ENCODE measurements around the gene PSME4.
"Not testable (repeated sequence)": the region's sequence is repeated elsewhere in the genome, so short reads cannot be mapped to it uniquely, and the experiment has no call there.

Gene PSME4

DNA sequence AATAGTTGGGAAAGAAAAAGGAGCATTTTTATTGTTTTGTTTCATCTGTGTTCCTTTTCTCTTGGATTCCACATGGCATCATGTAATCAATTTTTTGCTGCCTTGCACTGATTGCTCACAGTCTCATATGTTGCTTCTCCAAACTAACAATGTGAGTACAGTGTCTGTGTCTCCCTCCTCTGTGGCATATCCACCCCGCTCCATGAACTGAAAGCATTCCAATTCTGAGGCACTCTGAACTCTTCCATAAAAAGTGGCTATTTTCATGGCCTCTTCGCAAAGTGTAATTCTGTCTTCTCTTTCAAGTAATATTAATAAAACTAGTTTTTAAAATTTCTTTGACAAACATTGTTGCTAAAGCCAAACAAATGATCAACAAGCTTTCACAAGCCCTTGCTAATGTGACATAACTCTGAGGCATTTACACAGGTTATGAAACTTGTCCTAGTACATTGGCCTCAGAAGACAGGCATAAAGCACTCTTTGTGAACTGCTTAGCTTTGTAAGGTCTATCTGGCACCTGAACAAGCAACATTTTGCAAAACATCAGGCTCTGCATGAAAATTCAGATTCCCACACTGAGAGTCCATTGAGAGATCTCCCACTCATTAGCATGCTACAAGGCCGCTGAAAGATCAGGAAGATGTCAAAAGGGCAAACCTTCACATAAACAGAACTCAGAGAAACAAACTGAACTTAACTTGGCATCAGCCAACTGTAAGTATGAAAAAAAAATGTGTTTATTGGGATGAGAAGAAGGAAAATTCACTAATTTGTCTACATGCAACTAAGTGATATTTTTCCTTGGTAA lies 144.0 kb downstream of the PSME4 start:
- H3K9me3 ChIP-seq (ENCODE audit: control insufficient read depth, low read length): no peaks in the 10 kb centered on the region
- H3K4me1 ChIP-seq (ENCODE audit: control insufficient read depth, insufficient read depth, low read length, poor library complexity, severe bottlenecking): no peaks in the 10 kb centered on the region
- H3K36me3 ChIP-seq (ENCODE audit: control insufficient read depth, insufficient read depth, low read length): no peaks in the 10 kb centered on the region
- no peak for DNase-seq
- no peaks in the 10 kb centered on the region for H3K27me3 ChIP-seq (replicated peaks; ENCODE audit: control insufficient read depth, insufficient read depth, low read length, poor library complexity, severe bottlenecking)
- H3K4me3 ChIP-seq (ENCODE audit: insufficient read depth, low read depth, low read length, poor library complexity, severe bottlenecking): no peak overlapping the region
- H3K27ac ChIP-seq (ENCODE audit: insufficient read depth, low read length, poor library complexity, severe bottlenecking): no peak overlapping the region

DNA sequence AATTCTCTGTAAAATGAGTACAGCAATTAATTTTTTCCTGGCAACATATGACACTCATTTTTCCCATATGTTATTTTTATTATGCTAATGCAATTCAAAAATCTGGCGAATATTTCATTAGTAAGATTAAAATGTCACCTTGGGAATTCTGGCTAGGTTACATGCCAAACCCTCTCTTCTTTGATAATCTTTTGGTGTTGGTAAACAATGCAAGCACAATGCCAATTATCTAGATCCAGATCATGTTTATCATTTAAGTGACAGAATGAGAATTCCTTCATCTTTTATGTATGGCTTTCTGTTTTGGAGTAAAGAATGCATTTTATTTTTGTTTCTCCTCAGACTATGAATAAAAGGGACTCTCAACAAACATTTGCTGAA lies 144.8 kb downstream of the PSME4 start:
- Histone ChIP-seq H3K9me3 (ENCODE audit: control insufficient read depth, low read length) (no peaks in the 10 kb centered on the region), H3K4me3 (ENCODE audit: insufficient read depth, low read depth, low read length, poor library complexity, severe bottlenecking) (no peak overlapping the region), H3K36me3 (ENCODE audit: control insufficient read depth, insufficient read depth, low read length) (no peaks in the 10 kb centered on the region), H3K27ac (ENCODE audit: insufficient read depth, low read length, poor library complexity, severe bottlenecking) (no peak overlapping the region), H3K27me3 (replicated peaks; ENCODE audit: control insufficient read depth, insufficient read depth, low read length, poor library complexity, severe bottlenecking) (no peaks in the 10 kb centered on the region), H3K4me1 (ENCODE audit: control insufficient read depth, insufficient read depth, low read length, poor library complexity, severe bottlenecking) (no peaks in the 10 kb centered on the region)
- no peak for DNase-seq

DNA sequence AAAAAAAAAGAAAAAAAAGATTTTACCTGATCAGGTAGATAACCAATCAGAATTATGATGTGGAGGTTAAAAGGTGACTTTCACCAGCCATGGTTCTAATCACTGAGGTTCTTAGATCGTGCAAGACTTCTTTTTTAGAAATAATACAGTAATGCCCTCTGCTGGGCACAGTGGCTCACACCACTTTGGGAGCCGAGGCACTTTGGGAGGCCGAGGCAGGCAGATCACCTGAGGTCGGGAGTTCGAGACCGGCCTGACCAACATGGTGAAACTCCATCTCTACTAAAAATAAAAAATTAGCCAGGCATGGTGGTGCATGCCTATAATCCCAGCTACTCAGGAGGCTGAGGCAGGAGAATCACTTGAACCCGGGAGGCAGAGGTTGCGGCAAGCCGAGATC lies 147.2 kb downstream of the PSME4 start:
- not testable (repeated sequence) for DNase-seq; H3K27ac ChIP-seq (ENCODE audit: insufficient read depth, low read length, poor library complexity, severe bottlenecking); H3K9me3 ChIP-seq (ENCODE audit: control insufficient read depth, low read length); H3K4me1 ChIP-seq (ENCODE audit: control insufficient read depth, insufficient read depth, low read length, poor library complexity, severe bottlenecking); H3K4me3 ChIP-seq (ENCODE audit: insufficient read depth, low read depth, low read length, poor library complexity, severe bottlenecking); H3K36me3 ChIP-seq (ENCODE audit: control insufficient read depth, insufficient read depth, low read length); H3K27me3 ChIP-seq (replicated peaks; ENCODE audit: control insufficient read depth, insufficient read depth, low read length, poor library complexity, severe bottlenecking)

DNA sequence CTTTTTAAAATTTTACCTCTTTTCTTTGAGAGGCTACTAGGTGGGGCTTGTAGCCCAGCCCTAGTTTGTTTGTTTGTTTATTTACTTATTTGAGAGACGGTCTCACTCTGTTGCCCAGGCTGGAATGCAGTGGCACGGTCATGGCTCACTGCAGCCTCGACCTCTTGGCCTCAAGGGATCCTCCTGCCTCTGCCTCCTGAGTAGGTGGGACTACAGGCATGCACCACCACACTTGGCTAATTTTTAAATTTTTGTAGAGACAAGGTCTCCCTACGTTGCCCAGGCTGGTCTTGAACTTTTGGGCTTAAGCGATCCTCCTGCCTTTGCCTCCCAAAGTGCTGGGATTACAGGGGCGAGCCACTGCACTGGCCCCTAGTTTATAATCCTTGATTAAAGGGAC lies 149.0 kb downstream of the PSME4 start:
- H3K27ac ChIP-seq (ENCODE audit: insufficient read depth, low read length, poor library complexity, severe bottlenecking): no peak overlapping the region
- H3K27me3 ChIP-seq (replicated peaks; ENCODE audit: control insufficient read depth, insufficient read depth, low read length, poor library complexity, severe bottlenecking): no peaks in the 10 kb centered on the region
- H3K4me1 ChIP-seq (ENCODE audit: control insufficient read depth, insufficient read depth, low read length, poor library complexity, severe bottlenecking): no peaks in the 10 kb centered on the region
- peaks cover 7% of the 10 kb centered on the region for H3K36me3 ChIP-seq (ENCODE audit: control insufficient read depth, insufficient read depth, low read length)
- DNase-seq: no peak
- H3K4me3 ChIP-seq (ENCODE audit: insufficient read depth, low read depth, low read length, poor library complexity, severe bottlenecking): no peak overlapping the region
- no peaks in the 10 kb centered on the region for H3K9me3 ChIP-seq (ENCODE audit: control insufficient read depth, low read length)

DNA sequence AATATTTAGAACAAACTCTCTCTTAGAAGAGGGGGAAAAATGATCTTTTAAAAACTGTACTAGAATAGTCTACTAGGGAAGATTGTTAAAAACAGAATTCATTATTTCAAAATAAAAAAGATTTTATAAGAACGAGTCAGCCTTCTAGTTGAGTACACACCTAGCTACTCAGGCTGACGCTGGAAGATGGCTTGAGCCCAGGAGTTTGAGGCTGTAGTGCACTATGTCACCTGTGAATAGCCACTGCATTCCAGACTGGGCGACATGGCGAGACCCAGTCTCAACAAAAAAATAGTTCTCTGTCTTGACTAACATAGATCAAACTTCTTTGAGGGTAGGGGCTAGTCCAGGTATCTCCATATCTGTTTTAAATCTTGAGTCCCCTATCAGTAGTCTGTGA lies 150.1 kb downstream of the PSME4 start:
- H3K27me3 ChIP-seq (replicated peaks; ENCODE audit: control insufficient read depth, insufficient read depth, low read length, poor library complexity, severe bottlenecking): no peaks in the 10 kb centered on the region
- no peak for DNase-seq
- H3K4me1 ChIP-seq (ENCODE audit: control insufficient read depth, insufficient read depth, low read length, poor library complexity, severe bottlenecking): no peaks in the 10 kb centered on the region
- no peak overlapping the region for H3K4me3 ChIP-seq (ENCODE audit: insufficient read depth, low read depth, low read length, poor library complexity, severe bottlenecking)
- H3K36me3 ChIP-seq (ENCODE audit: control insufficient read depth, insufficient read depth, low read length): peaks cover 10% of the 10 kb centered on the region
- H3K9me3 ChIP-seq (ENCODE audit: control insufficient read depth, low read length): no peaks in the 10 kb centered on the region
- no peak overlapping the region for H3K27ac ChIP-seq (ENCODE audit: insufficient read depth, low read length, poor library complexity, severe bottlenecking)

DNA sequence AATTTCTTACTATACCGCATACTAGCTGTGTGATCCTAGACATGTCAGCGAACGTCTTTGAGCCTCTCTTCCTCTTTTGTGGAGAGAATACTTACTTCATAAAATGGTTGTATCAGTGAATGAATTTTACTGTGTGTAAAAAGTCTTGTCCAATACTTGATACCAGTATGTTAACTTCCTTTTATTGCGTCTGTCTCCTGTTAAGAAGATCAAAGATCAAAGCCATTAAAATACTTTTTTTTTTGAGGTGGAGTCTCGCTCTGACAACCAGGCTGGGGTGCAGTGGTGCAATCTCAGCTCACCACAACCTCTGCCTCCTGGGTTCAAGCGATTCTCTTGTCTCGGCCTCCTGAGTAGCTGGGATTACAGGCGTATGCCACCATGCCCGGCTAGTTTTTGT lies 150.7 kb downstream of the PSME4 start:
- Histone ChIP-seq H3K4me3 (ENCODE audit: insufficient read depth, low read depth, low read length, poor library complexity, severe bottlenecking) (no peak overlapping the region), H3K4me1 (ENCODE audit: control insufficient read depth, insufficient read depth, low read length, poor library complexity, severe bottlenecking) (no peaks in the 10 kb centered on the region), H3K9me3 (ENCODE audit: control insufficient read depth, low read length) (no peaks in the 10 kb centered on the region), H3K27me3 (replicated peaks; ENCODE audit: control insufficient read depth, insufficient read depth, low read length, poor library complexity, severe bottlenecking) (no peaks in the 10 kb centered on the region), H3K27ac (ENCODE audit: insufficient read depth, low read length, poor library complexity, severe bottlenecking) (no peak overlapping the region), H3K36me3 (ENCODE audit: control insufficient read depth, insufficient read depth, low read length) (peaks cover 16% of the 10 kb centered on the region)
- DNase-seq: no peak

DNA sequence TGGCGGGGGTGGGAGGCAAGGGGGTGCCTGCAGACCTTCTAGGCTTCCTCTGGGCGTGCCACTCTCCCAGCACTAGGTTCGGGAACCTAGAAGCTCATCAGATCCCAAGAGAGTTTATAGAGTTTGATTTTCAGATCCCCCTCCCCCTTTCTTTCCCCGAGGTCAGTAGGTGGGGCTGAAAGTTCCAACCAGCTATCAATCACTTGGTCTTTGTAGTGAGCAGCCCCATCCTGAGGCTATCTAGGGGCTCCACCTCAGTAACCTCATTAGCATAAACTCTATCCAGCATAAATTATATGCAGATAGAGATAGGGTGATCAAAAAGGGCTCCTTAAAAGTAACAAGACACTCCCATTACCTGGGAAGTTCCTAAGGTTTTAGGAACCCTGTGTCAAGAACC lies 151.2 kb downstream of the PSME4 start:
- no peaks in the 10 kb centered on the region for H3K4me1 ChIP-seq (ENCODE audit: control insufficient read depth, insufficient read depth, low read length, poor library complexity, severe bottlenecking)
- H3K27me3 ChIP-seq (replicated peaks; ENCODE audit: control insufficient read depth, insufficient read depth, low read length, poor library complexity, severe bottlenecking): no peaks in the 10 kb centered on the region
- no peak overlapping the region for H3K27ac ChIP-seq (ENCODE audit: insufficient read depth, low read length, poor library complexity, severe bottlenecking)
- no peak overlapping the region for H3K4me3 ChIP-seq (ENCODE audit: insufficient read depth, low read depth, low read length, poor library complexity, severe bottlenecking)
- peaks cover 16% of the 10 kb centered on the region for H3K36me3 ChIP-seq (ENCODE audit: control insufficient read depth, insufficient read depth, low read length)
- H3K9me3 ChIP-seq (ENCODE audit: control insufficient read depth, low read length): no peaks in the 10 kb centered on the region
- DNase-seq: no peak

DNA sequence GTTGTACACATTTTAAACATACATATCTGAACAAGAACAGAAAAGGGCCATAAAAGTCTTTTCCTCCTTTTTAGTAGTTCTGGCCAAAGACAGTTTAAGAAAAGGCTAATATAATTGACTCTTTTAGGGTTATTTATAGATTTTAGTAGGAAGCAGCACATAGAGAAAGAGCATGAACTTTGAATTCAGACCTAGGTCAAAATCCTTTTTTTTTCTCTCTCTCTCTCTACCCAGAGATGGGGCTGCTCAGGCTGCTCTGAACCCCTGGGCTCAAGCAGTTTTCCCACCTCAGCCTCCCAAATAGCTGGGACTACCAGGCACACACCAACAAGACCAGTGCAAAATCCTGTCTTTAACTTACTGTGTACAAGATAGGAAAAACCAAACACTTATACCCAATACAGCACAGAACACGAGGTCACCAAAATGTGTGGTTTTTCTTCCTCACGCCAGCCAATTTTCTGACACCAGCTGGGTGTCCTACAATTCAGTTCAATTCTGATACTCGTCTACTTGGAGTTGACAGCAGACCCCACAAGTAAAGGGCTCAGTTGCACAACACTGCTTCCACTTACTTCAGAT lies 151.8 kb downstream of the PSME4 start:
- Histone ChIP-seq H3K4me3 (ENCODE audit: insufficient read depth, low read depth, low read length, poor library complexity, severe bottlenecking) (no peak overlapping the region), H3K27me3 (replicated peaks; ENCODE audit: control insufficient read depth, insufficient read depth, low read length, poor library complexity, severe bottlenecking) (no peaks in the 10 kb centered on the region), H3K9me3 (ENCODE audit: control insufficient read depth, low read length) (no peaks in the 10 kb centered on the region), H3K36me3 (ENCODE audit: control insufficient read depth, insufficient read depth, low read length) (peaks cover 18% of the 10 kb centered on the region), H3K4me1 (ENCODE audit: control insufficient read depth, insufficient read depth, low read length, poor library complexity, severe bottlenecking) (no peaks in the 10 kb centered on the region), H3K27ac (ENCODE audit: insufficient read depth, low read length, poor library complexity, severe bottlenecking) (no peak overlapping the region)
- DNase-seq: no peak
